OCI-LY7 (cell line): ENCODE results near the gene PDZRN4. TPM values are rescaled to one million over a fixed set of nuclear protein-coding genes. Genes with fewer than 3 reads are reported as not detected.
"Not testable (repeated sequence)": the region's sequence is repeated elsewhere in the genome, so short reads cannot be mapped to it uniquely, and the experiment has no call there.

Experiments used
- BruUV-seq: library from RNA; stranded (reverse); fragments of 400-500 nt; replicated peaks from 2 replicates; lab custom pipeline; 2021; lab: Mats Ljungman, UMichigan
- CTCF ChIA-PET: fragments of 300-600 bp; sonication (Branson Sonifier 250); formaldehyde crosslinking; loops from one replicate; lab custom pipeline; 2022; ENCODE audit warnings: antibody characterized with exemption; ENCODE audit not compliant: unreplicated experiment; lab: Charles Lee
- POLR2A ChIA-PET: fragments of 300-600 bp; sonication (Branson Sonifier 250); formaldehyde crosslinking; loops from one replicate; lab custom pipeline; 2022; ENCODE audit warnings: antibody characterized with exemption; lab: Charles Lee
- DNase-seq: peaks from one replicate; pipeline ENCODE4 v3.0.0-alpha.2; 2015; ENCODE audit warnings: low spot score
- H2AFZ ChIP-seq: fragments of 200-600 bp; sonication (generic), shearing (Covaris generic); 2 replicates; pipeline ENCODE4 v1.6.1; 2014; ENCODE audit warnings: mild to moderate bottlenecking, antibody characterized with exemption, low read length, moderate library complexity
- H3K27ac ChIP-seq: fragments of 200-600 bp; sonication (generic); 2 replicates; pipeline ENCODE4 v1.5.1; 2014; ENCODE audit warnings: mixed run types, low read depth, mild to moderate bottlenecking, moderate library complexity, low read length, inconsistent platforms; ENCODE audit not compliant: poor library complexity, severe bottlenecking
- H3K36me3 ChIP-seq: fragments of 200-600 bp; sonication (generic); 2 replicates; pipeline ENCODE4 v1.6.1; 2014; ENCODE audit warnings: mild to moderate bottlenecking, antibody characterized with exemption, low read length, moderate library complexity, mixed read lengths; ENCODE audit not compliant: insufficient read depth
- H3K4me1 ChIP-seq: fragments of 200-600 bp; sonication (generic); 2 replicates; pipeline ENCODE4 v1.5.1; 2014; ENCODE audit warnings: mild to moderate bottlenecking, low read length; ENCODE audit not compliant: insufficient read depth, poor library complexity, severe bottlenecking
- H3K4me2 ChIP-seq: fragments of 200-600 bp; sonication (generic); 2 replicates; pipeline ENCODE4 v1.6.1; 2014; ENCODE audit warnings: mild to moderate bottlenecking, low read length
- H3K4me3 ChIP-seq: fragments of 200-600 bp; sonication (generic); 2 replicates; pipeline ENCODE4 v1.5.1; 2014; ENCODE audit warnings: mild to moderate bottlenecking, low read depth, low read length; ENCODE audit not compliant: poor library complexity, severe bottlenecking
- H3K79me2 ChIP-seq: fragments of 200-600 bp; sonication (generic); 2 replicates; pipeline ENCODE4 v1.6.1; 2016; ENCODE audit warnings: low read depth, mild to moderate bottlenecking, low read length, moderate library complexity, mixed read lengths; ENCODE audit not compliant: insufficient read depth
- H3K9me2 ChIP-seq: fragments of 200-600 bp; sonication (generic); 2 replicates; pipeline ENCODE4 v1.6.1; 2016; ENCODE audit warnings: mild to moderate bottlenecking, low read length, mixed read lengths; ENCODE audit not compliant: insufficient read depth
- H3K9me3 ChIP-seq: fragments of 200-600 bp; sonication (generic); 2 replicates; pipeline ENCODE4 v1.6.1; 2014; ENCODE audit warnings: mild to moderate bottlenecking, mixed run types, low read length, mixed read lengths
- H4K20me1 ChIP-seq: fragments of 200-600 bp; sonication (generic); 2 replicates; pipeline ENCODE4 v1.6.1; 2014; ENCODE audit warnings: mild to moderate bottlenecking, antibody characterized with exemption, low read length, moderate library complexity, mixed read lengths; ENCODE audit not compliant: insufficient read depth
- CTCF ChIP-seq: fragments of 200-600 bp; sonication (generic); conservative IDR thresholded peaks from 2 replicates; pipeline ENCODE4 v1.5.1; 2014; ENCODE audit warnings: mild to moderate bottlenecking, antibody characterized with exemption, low read length, moderate library complexity, mixed read lengths
- EZH2phosphoT487 ChIP-seq: fragments of 200-600 bp; sonication (generic); IDR thresholded peaks from 2 replicates; pipeline ENCODE4 v1.6.1; 2018; ENCODE audit warnings: low read depth, borderline replicate concordance, mild to moderate bottlenecking, mixed run types, antibody characterized with exemption, low read length, moderate library complexity, mixed read lengths
- intact Hi-C: fragments of 100-400 bp; cut with micrococcal nuclease; formaldehyde crosslinking; loops from one replicate; pipeline ENCODE4 v1.10.0; 2022; ENCODE audit not compliant: unreplicated experiment
- total RNA-seq, 2 experiments: library from RNA; depleted of rRNA in 1 of 2; stranded (reverse); fragments of >200 nt in 1 of 2; shearing (Covaris generic) in 1 of 2; gene quantifications; 2 replicates each; pipeline ENCODE4 v1.2.3, GENCODE V29; 2014 to 2022

PDZRN4 gene
- total RNA-seq, 2 experiments from 2014 or later, result 6.8 to 16.8 TPM

- BruUV-seq, result no TSS peak
- Histone ChIP-seq H3K36me3 (no peaks in the 10 kb centered on the region), H3K9me3 (no peaks in the 10 kb centered on the region), H3K4me3 (no peak overlapping the region), H2AFZ (no peak overlapping the region), H4K20me1 (no peaks in the 10 kb centered on the region), H3K9me2 (no peaks in the 10 kb centered on the region), H3K4me2 (no peak overlapping the region), H3K27ac (no peak overlapping the region), H3K79me2 (no peaks in the 10 kb centered on the region), H3K4me1 (no peaks in the 10 kb centered on the region)
- TF ChIP-seq CTCF, result no peak
- TF ChIP-seq EZH2phosphoT487, result no peak
- ChIA-PET POLR2A (no interaction called here), CTCF (no interaction called here)
- intact Hi-C loops, result no loop called here
- DNase-seq, result no peak
Observed at GRCh38 chr12:41248391-41248790, 60.3 kb downstream of the PDZRN4 start.

DNA sequence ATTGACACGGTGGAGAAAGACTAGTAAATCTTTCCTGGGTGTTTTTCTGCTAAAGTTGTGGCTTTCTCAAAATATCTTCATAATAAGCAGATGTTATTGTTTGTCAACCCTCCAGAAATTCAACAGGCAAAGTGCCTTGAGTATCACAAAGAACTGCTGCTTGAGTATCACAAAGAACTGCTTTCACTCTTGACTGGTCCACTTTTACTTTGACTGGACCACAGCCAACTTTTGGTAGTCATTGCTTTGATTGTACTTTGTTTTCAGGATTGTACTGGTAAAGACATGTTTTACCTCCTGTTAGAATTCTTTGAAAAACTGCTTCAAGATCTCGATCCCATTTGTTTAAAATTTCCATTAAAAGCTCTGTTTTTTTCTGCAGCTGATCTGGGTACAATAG lies 62.6 kb downstream of the PDZRN4 start:
- Histone ChIP-seq H3K4me1 (no peaks in the 10 kb centered on the region), H3K4me3 (no peak overlapping the region), H3K36me3 (no peaks in the 10 kb centered on the region), H2AFZ (no peak overlapping the region; the same call in 1 of the 2 replicates), H3K4me2 (no peak overlapping the region), H3K9me3 (no peaks in the 10 kb centered on the region), H3K9me2 (no peaks in the 10 kb centered on the region), H3K79me2 (no peaks in the 10 kb centered on the region), H4K20me1 (no peaks in the 10 kb centered on the region), H3K27ac (no peak overlapping the region)
- no TSS peak for BruUV-seq
- ChIA-PET POLR2A (no interaction called here), CTCF (no interaction called here)
- TF ChIP-seq EZH2phosphoT487, result no peak
- TF ChIP-seq CTCF, result no peak
- intact Hi-C loops, result no loop called here
- no peak for DNase-seq

- Histone ChIP-seq H3K4me2 (no peak overlapping the region), H3K9me3 (no peaks in the 10 kb centered on the region), H2AFZ (no peak overlapping the region), H3K27ac (no peak overlapping the region), H3K79me2 (no peaks in the 10 kb centered on the region), H3K36me3 (no peaks in the 10 kb centered on the region), H4K20me1 (no peaks in the 10 kb centered on the region), H3K4me3 (no peak overlapping the region), H3K9me2 (no peaks in the 10 kb centered on the region), H3K4me1 (no peaks in the 10 kb centered on the region)
- CTCF ChIA-PET, result no interaction called here
- BruUV-seq, result no TSS peak
- POLR2A ChIA-PET, result no interaction called here
- TF ChIP-seq EZH2phosphoT487 (no peak), CTCF (no peak)
- no peak for DNase-seq
- intact Hi-C loops, result no loop called here
Observed at GRCh38 chr12:41254004-41254914, 66.1 kb downstream of the PDZRN4 start.

GRCh38 chr12:41263196-41263595 lies 75.1 kb downstream of the PDZRN4 start:
- CTCF ChIA-PET, BruUV-seq, H4K20me1 ChIP-seq, H3K4me1 ChIP-seq, intact Hi-C loops, H3K9me3 ChIP-seq, H3K4me2 ChIP-seq, H3K9me2 ChIP-seq, H3K4me3 ChIP-seq, H3K79me2 ChIP-seq, H3K36me3 ChIP-seq, DNase-seq, H3K27ac ChIP-seq, H2AFZ ChIP-seq: not testable (repeated sequence)
- POLR2A ChIA-PET, result interaction anchor here (0.9 kb wide), 1 partner anchor 13 kb away, joined by 5 read pairs; no protein-coding TSS in a partner anchor
